Fibroblast of skin of right quadriceps (primary cell): ENCODE data around the gene GLT8D2.
"Not testable (repeated sequence)": the region's sequence is repeated elsewhere in the genome, so short reads cannot be mapped to it uniquely, and the experiment has no call there.

ENCODE experiments used
- DNase-seq: peaks from one replicate; pipeline ENCODE4 v3.0.0-alpha.2; 2013

GLT8D2 gene

DNA sequence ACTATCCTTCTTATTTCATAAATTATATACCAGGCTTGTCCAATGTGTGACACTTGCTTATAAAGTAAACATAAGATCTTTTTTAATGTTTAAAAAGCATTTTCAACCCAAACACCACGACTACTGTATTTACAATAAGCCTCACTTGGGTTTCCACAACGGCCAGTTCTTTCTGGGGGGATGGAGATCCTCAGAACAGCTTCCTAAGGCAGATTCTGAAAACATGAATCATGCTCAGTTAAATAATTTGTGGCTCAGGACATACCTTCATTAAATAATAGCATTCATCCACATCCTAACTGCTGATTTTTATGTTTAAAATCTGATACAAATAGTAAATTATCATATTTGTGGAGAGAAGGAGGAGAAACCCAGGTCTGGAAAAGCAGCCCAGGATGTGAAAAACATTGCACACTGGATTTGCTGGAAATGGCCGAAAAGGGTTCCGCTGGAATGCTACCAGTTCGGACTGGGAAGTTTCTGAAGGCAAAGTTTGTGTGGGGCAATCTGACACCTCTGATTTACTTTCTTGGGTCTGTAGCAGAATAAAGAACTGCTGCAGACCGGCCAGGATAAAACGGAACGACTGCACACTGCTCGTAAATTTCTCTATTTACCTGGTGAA lies 597 bp downstream of the GLT8D2 start:
- DNase-seq = peak; percentile 75

DNA sequence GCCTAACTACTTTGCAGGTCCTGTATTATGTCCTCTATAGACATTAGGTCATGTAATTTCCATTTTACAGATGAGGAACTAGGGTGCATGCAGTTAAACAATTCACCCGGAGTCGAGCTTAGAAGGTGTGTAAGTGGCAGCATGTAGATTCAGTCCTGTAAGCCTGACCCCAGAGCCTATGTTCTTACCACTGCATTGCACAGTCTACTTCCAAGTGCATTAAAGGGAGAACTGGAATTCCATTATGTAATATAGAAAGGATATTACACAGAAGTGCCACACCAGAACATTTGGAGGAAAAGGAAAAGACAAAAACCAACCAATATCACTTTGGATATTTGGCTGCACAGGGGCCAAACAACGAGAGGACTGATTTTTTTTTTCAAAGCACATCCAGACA lies 1.2 kb downstream of the GLT8D2 start:
- DNase-seq = peak; percentile 42

DNA sequence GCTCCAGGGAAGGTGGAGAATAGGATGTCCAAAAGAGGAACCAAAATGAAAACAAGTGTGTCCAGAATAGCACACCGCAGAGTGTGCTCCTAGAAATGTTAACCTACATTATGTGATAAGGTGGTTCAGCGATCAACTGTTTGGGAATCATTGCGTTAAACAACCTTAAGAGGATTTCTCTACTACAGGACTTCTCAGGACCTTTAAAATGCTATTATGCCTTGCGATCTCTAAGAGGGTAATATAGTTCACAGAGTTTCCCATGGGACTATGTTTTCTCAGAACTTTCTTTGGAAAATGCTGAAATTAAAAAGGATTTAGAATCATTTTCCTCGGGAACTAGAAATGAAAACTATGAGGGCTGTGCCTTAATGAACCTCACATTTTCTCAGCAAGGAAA lies 1.8 kb downstream of the GLT8D2 start:
- no peak for DNase-seq

DNA sequence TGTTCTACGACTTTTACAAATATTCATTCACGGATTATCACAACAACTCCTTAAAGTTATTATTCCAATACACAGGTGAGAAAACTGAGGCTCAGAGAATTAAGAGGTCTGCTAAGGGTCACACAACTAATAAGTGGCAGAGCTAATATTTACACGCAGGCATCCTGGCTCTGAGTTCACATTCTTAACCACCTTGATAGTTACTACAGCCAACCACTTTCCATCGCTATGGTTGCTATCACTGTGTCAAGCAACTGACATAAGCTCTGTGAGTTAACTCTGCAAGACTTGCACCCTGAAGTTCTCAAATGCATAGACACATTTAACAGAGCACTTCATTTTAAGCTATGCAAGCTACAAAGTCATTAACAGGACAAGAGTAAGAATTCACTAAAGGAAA lies 3.7 kb downstream of the GLT8D2 start:
- no peak for DNase-seq

DNA sequence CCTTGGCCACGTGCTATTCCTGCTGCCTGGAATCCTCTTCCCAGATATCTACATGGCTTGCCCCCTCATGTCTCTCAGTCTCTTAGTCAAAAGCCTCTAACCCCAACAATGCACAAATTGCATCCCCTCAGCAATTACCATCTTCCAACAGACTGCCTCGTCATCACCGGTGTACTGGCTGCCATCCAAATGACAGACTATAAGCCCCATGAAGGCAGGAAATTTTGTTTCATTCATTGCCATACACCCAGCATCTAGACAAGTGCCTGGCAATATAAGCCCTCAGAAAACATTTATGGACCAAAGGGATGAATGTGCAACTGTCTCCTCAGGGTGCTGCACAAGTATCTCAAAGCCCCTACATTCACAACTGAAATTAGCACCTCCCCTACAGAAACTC lies 5.8 kb downstream of the GLT8D2 start:
- no peak for DNase-seq

DNA sequence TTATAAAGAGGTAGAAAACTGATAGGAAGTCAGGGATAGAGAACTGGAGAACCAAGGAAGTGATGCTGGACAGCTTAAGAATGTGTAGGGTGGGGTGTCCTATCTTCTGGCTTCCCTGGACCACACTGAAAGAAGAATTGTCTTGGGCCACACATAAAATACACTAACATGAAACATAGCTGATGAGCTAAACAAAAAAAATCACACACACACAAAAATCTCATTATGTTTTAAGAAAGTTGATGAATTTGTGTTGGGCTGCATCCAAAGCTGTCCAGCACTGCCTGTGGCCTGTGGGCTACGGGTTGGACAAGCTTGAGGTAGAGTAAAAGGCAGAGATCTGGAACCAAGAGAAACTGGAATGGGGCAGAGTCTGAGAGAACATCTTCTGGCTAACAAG lies 7.4 kb downstream of the GLT8D2 start:
- DNase-seq = no peak

DNA sequence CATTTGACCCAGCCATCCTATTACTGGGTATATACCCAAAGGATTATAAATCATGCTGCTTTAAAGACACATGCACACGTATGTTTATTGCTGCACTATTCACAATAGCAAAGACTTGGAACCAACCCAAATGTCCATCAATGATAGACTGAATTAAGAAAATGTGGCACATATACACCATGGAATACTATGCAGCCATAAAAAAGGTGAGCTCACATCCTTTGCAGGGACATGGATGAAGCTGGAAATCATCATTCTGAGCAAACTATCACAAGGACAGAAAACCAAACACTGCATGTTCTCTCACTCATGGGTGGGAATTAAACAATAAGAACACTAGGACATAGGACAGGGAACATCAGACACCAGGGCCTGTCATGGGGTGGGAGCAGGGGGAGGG lies 10.2 kb downstream of the GLT8D2 start:
- DNase-seq = not testable (repeated sequence)

DNA sequence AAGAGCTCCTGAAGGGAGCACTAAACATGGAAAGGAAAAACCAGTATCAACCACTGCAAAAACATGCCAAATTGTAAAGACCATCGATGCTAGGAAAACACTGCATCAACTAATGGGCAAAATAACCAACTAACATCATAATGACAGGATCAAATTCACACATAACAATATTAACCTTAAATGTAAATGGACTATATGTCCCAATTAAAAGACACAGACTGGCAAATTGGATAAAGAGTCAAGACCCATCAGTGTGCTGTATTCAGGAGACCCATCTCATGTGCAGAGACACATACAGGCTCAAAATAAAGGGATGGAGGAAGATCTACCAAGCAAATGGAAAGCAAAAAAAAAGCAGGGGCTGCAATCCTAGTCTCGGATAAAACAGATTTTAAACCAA lies 13.8 kb downstream of the GLT8D2 start:
- not testable (repeated sequence) for DNase-seq

DNA sequence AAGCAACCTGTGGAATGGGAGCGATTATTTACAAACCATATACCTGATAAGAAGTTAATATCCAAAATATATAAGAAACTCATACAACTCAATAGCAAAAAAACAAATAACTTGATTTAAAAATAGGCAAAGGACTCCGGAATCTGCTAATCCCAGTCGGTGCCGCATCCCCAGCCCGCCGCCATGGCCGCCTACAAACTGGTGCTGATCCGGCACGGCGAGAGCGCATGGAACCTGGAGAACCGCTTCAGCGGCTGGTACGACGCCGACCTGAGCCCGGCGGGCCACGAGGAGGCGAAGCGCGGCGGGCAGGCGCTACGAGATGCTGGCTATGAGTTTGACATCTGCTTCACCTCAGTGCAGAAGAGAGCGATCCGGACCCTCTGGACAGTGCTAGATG lies 19.4 kb downstream of the GLT8D2 start:
- not testable (repeated sequence) for DNase-seq

DNA sequence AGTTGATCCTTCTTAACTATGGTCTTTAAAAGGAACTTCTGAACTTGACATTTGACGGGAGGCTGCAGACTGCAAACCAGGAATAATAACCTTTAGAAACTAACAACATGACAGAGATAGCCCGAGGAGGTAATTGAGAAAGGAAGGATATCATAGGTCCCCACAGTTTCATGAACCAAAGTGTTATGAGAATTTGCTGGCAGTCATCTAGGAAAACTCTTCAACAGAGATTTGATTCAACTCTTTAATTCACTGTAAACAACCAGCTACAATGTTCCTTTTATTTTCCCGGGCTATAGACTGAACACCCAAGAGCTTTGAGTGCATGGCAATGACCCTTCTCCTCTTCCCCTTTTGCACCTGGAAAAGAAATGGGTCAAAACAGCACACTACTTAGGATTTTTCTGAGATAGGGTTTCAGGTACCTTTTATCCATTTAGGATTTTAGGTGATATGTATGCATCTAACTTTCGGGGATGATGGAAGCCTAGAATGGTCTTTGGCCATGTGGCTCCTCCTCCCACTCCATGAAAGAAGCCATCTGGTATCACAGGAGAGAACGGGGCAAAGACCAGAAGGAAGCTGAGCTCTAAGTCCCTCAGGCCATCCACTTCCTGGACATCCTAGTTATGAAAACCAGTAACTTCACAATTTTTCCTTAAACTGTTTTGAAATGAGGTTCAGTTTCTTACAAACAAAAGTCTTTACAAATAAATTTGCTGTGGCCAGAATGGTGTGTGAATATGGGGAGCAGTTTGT lies 23.0 kb downstream of the GLT8D2 start:
- DNase-seq = no peak

DNA sequence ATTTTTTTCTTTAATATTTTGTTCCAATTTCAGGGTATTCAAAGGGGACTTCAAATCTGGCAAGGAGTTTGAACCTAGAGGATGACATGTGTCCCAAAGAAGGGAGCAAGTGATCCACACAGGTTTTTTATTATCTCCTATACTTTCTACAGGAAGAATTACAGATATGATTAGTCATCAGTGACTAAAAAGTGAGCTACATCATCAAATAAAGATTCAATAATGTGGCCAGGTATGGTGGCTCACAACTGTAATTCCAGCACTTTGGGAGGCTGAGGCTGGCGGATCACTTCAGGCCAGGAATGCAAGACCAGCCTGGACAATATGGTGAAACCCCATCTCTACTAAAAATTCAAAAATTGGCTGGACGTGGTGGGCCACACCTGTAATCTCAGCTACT lies 24.2 kb downstream of the GLT8D2 start:
- DNase-seq = no peak

DNA sequence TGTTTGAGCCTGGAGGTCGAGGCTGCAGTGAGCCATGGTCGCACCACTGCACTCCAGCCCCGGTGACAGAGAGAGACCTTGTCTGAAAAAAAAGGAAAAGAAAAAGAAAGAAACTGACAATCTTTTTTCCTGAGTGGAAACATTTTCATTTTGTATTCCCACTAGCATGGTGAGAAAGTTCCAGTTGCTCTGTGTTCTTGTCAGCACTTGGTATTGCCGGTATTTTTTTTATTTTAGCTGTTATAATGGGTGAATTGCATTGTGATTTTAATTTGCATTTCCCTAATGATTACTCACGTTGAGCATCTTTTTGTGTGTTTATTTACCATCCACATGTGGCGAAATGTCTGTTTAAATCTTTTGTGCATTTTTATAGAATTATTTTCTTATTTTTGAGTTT lies 25.6 kb downstream of the GLT8D2 start:
- DNase-seq = no peak

DNA sequence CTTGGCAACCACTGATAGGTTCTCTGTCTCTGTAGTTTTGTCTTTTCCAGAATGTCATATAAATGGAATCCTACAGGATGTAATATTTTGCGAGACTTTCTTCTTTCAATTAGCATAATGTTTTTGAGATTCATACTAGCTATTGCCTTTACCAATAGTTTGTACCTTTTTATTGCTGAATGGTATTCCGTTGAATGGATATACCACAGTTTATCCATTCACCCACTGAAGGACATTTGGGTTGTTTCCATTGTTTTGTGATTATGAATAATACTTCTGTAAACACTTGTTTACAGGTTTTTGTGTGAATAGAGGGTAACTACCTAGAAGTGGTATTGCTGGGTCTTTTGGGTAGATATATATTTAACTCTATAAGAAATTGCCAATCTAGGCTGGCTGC lies 26.3 kb downstream of the GLT8D2 start:
- no peak for DNase-seq

DNA sequence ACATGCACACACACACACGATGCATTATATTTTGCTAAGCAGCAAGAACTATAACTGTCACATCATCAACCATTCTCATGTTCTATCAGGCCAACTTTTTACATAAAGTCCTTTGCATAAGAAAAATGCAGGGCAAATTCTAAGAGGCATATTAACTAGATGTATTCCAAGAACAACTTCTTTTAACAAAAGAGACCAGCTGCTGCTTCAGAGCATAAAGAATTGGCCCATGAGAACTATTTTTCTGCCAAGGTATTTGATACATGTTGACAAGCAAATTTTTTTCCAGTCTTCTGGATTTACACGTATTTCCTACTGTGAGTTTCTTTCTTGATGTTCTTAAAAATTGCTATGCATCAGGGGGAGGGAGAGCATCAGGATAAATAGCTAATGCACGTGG lies 27.2 kb downstream of the GLT8D2 start:
- no peak for DNase-seq

DNA sequence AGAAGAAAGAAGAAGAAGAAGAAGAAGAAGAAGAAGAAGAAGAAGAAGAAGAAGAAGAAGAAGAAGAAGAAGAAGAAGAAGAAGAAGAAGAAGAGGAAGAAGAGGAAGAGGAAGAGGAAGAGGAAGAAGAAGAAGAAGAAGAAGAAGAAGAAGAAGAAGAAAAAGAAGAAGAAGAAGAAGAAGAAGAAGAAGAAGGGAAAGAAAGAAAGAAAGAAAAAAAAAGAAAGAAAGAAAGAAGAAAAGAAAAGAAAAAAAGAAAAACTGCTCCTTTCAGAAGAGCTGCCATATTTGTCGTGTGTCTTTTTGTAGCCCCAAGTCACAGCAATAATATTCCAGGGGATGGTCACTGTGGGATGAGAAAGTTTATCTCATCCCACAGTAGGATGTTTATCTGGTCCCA lies 28.1 kb downstream of the GLT8D2 start:
- DNase-seq = not testable (repeated sequence)

DNA sequence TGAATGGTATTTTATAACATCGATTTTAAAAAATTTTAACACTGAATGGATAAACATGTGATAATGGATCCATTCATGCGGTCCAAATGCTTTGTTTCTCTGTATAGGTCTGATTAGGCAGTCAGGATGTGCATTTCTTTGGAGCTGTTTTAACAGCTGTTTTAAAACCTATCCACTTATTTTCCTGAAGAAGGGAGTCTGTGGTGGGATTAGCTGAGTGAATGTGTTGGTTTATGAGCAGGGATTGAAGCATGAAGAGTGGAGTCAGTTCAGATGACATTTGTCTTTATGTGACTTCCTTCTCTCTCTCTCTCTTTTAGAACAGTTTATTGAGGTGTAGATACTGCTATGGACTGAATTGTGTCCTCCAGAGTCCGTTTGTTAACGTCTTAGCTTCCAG lies 37.7 kb downstream of the GLT8D2 start:
- DNase-seq = no peak

DNA sequence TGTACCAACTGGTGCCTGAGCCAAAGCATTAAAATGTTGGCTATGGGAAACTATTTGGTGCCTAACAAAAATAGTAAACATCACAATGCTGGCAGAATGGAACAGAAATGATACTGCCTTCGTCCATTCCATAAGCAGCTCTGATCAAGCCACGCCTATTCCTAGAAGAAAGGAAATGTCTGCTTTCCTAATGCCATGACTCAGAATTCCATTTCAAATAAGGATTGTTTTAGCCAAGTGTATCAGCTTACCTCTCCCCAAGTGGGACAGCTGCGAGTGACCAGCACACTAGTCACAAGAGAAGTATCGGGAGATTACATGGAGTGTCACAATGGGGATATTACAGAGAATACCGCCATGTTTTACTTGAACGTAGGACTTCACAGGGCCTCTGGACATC lies 38.7 kb downstream of the GLT8D2 start:
- peak; percentile 88 for DNase-seq

DNA sequence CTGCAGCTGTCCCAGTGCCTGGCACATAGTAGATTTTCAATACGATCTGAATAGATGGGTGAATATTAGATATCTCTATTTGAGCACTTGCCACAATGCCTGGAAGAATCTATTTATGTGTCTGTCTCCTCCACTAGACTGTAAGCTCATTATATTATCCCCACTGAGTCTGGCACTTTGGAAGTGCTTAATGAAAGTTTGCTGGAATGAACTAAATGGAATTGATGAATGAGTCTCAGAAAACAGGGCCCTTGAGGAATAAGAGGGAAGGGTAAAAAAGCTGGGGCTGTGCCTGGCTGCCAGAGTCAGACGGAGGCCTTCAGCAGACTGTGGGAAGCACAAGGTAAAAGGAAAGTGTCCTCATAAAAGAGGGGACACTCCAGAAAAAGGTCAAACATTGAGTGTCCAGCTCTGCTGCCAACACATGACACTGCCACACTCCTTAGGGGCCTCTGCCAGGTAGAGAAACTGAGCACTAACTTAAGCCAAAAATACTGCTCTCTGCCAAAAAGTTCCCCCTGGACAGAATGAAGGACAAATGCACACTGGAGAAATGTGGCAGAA lies 39.3 kb downstream of the GLT8D2 start:
- no peak for DNase-seq

DNA sequence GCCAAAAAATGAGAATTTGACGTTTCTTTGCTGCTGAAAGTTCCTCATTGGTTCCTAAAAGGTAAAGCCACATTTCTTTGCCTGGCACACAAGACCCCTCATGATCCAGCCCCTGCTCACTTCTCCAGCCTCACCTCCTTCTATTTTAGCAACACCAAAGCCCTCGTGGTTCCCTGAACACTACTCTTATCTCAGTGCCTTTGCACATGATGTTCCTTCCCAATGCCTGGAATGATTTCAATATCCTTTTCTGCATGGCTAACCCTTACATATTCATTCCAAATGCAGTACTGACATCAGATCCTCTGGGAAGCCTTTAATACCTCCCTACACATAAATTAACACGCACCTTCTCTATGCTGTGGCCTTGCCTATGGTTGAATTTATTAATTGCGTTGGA lies 39.9 kb downstream of the GLT8D2 start:
- DNase-seq = no peak

DNA sequence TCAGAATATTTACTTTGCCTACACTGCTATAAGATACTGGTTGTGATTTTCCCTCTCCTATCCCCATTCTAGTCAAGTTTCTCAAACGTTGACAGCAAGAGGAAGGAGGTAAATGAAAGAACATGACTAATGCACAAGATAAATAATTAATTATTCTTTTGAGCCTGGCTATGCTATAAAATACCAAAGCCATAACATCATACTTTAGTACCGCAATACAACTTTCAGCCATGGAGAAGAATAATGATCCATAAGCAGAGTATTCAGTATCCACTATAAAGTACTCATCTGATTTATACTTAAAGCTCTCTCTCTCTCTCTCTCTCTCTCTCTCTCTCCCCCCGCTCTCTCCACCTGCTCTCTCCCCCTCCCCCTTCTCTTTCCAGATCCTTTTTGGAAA lies 43.1 kb downstream of the GLT8D2 start:
- DNase-seq = peak; percentile 85

DNA sequence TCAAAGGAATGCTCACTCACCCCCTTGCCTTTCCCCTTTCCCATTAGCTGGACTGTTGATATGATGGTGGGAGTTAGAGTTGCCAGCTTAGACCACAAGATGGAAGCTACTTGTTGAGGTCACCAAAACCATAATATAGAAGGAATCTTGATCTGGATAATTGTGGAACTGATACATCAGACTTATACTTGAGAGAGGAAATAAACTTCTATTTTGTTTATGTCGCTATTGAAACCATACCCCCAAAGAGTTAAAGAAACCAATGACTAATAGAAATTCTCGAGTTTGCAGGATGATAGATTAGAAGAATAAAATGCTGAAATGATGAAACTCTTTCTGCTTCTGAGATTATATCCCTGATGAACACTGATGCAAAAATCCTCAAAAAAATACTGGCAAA lies 46.4 kb downstream of the GLT8D2 start:
- peak; percentile 47 for DNase-seq

DNA sequence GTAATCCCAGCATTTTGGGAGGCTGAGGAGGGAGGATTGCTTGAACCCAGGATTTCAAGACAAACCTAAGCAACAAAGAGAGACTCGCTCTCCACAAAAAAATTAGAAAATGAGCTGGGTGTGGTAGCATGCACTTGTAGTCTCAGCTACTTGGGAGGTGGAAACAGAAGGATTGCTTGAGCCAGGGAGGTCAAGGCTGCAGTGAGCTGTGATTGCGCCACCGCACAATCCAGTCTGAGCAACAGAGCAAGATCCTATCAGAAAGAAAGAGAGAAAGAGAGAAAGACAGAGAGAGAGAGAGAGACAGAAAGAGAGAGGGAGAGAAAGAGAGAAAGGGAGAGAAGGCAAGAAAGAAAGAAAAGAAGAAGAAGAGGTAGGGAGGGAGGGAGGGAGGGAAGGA lies 47.3 kb downstream of the GLT8D2 start:
- no peak for DNase-seq

DNA sequence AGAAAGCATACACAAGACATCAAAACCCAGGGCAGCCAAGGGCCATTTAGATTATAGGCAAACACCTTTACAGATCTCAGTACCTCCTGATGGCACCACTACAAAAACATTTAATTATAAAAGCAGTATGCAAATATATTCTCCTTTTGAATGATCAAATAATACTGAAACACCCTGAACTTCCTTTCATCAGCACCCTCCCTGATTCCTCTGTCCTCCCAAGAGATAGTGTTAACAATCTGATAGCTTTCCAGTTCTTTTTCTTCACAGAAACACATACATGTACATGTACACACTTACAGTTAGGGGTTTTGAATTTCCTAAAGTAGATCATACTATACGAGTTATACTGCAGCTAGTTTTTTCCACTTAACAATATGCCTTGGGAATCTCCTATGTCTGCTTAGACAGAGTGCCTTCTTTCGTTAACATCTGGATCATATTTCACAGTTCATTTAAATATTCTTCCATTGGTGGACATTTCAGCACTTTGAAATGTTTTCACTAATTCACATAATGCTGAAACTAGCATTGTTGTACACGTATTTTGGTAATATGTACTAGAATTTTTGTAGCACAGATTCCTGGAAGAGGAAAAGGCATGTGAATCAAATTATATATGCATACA lies 49.1 kb downstream of the GLT8D2 start:
- DNase-seq = no peak

DNA sequence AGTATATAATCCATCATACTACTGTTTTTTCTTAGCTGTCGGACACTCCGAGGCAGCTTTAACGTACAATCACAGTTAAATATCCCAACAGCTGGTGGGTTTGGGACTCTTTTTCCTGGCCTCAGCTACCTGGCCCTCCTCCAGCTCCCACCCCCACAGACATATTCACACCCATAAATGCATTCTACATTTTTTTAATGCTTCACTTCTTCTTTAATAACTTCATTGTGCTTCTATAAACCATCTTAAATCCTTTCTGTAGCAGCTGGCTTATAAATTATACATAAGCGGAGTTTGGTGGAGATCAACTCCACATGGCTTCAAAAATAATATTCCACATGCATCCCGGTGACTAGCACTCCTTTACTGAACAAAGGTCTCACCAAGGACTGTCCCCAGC lies 51.0 kb downstream of the GLT8D2 start:
- DNase-seq = no peak
